Neural progenitor cell (in vitro differentiated cells): ENCODE measurements around the gene MKLN1. TPM values are rescaled to one million over a fixed set of nuclear protein-coding genes. Genes with fewer than 3 reads are reported as not detected.

Experiments used
- DNase-seq: peaks from one replicate; pipeline ENCODE4 v3.0.0-alpha.2; 2016; ENCODE audit warnings: low spot score
- H2AFZ ChIP-seq: fragments of 200-600 bp; sonication (generic); replicated peaks from 2 replicates; pipeline ENCODE4 v1.6.1; 2016; ENCODE audit warnings: antibody characterized with exemption
- H3F3A ChIP-seq: fragments of 200-600 bp; sonication (generic); 2 replicates; pipeline ENCODE4 v1.6.1; 2016; ENCODE audit warnings: antibody characterized with exemption, low read depth
- H3K27ac ChIP-seq: fragments of 200-600 bp; sonication (generic); 2 replicates; pipeline ENCODE4 v1.5.1; 2016; ENCODE audit warnings: mild to moderate bottlenecking
- H3K27me3 ChIP-seq: fragments of 200-600 bp; sonication (generic); 2 replicates; pipeline ENCODE4 v1.6.1; 2016; ENCODE audit warnings: mild to moderate bottlenecking, moderate library complexity
- H3K36me3 ChIP-seq: fragments of 200-600 bp; sonication (generic); 2 replicates; pipeline ENCODE4 v1.5.1; 2016
- H3K4me1 ChIP-seq: fragments of 200-600 bp; sonication (generic); 2 replicates; pipeline ENCODE4 v1.6.1; 2016; ENCODE audit warnings: mixed run types
- H3K4me2 ChIP-seq: fragments of 200-600 bp; sonication (generic); 2 replicates; pipeline ENCODE4 v1.6.1; 2016
- H3K4me3 ChIP-seq: fragments of 200-600 bp; sonication (generic); 2 replicates; pipeline ENCODE4 v1.5.1; 2016
- H3K79me2 ChIP-seq: fragments of 200-600 bp; sonication (generic); 2 replicates; pipeline ENCODE4 v1.6.1; 2016; ENCODE audit warnings: low read depth
- H3K9ac ChIP-seq: fragments of 200-600 bp; sonication (generic); 2 replicates; pipeline ENCODE4 v1.6.1; 2016
- H3K9me3 ChIP-seq: fragments of 200-600 bp; sonication (generic); 2 replicates; pipeline ENCODE4 v1.5.1; 2016; ENCODE audit warnings: low read depth
- H4K20me1 ChIP-seq: fragments of 200-600 bp; sonication (generic); 2 replicates; pipeline ENCODE4 v1.6.1; 2016; ENCODE audit warnings: low read depth
- H3K27ac Mint-ChIP-seq: 3 replicates; pipeline ENCODE4 v1.8.0; 2021; ENCODE audit warnings: mixed read lengths
- H3K27me3 Mint-ChIP-seq: 2 replicates; pipeline ENCODE4 v1.8.0; 2022; ENCODE audit warnings: low read depth, mild to moderate bottlenecking, inconsistent platforms, moderate library complexity, mixed read lengths; ENCODE audit not compliant: insufficient read depth
- H3K36me3 Mint-ChIP-seq: 3 replicates; pipeline ENCODE4 v1.8.0; 2021; ENCODE audit warnings: mixed read lengths
- H3K4me1 Mint-ChIP-seq: 3 replicates; pipeline ENCODE4 v1.8.0; 2021; ENCODE audit warnings: mixed read lengths
- H3K4me3 Mint-ChIP-seq: 3 replicates; pipeline ENCODE4 v1.8.0; 2021; ENCODE audit warnings: mild to moderate bottlenecking, moderate library complexity, mixed read lengths
- H3K9me3 Mint-ChIP-seq: 3 replicates; pipeline ENCODE4 v1.8.0; 2020; ENCODE audit warnings: mixed read lengths
- CTCF ChIP-seq: fragments of 200-600 bp; sonication (generic); IDR thresholded peaks from 2 replicates; pipeline ENCODE4 v1.5.1; 2017; ENCODE audit warnings: antibody characterized with exemption, mild to moderate bottlenecking
- EZH2 ChIP-seq: fragments of 200-600 bp; sonication (generic); IDR thresholded peaks from 2 replicates; pipeline ENCODE4 v1.6.1; 2017; ENCODE audit warnings: antibody characterized with exemption, mild to moderate bottlenecking, moderate library complexity
- EZH2phosphoT487 ChIP-seq: fragments of 200-600 bp; sonication (generic); IDR thresholded peaks from 2 replicates; pipeline ENCODE4 v1.6.1; 2017; ENCODE audit warnings: antibody characterized with exemption
- total RNA-seq: library from RNA; depleted of rRNA; stranded (reverse); fragments of >200 nt; gene quantifications from 2 replicates; pipeline ENCODE4 v1.2.3, GENCODE V29; 2015; ENCODE audit warnings: low replicate concordance

Gene MKLN1
- total RNA-seq, 1 donor from 2014 or later: 60.9 TPM

- H3K4me1 Mint-ChIP-seq: peaks cover 28% of the 10 kb centered on the region
- no peak overlapping the region for H3K4me3 ChIP-seq
- no peaks in the 10 kb centered on the region for H3K27me3 ChIP-seq
- H3K4me2 ChIP-seq: no peak overlapping the region
- no peak overlapping the region for H2AFZ ChIP-seq
- H3K27ac Mint-ChIP-seq: peak overlapping the region; percentile 50
- no peaks in the 10 kb centered on the region for H3K9me3 Mint-ChIP-seq
- H3K4me3 Mint-ChIP-seq: no peak overlapping the region
- no peaks in the 10 kb centered on the region for H3K36me3 ChIP-seq
- no peak overlapping the region for H3K9ac ChIP-seq
- H3K9me3 ChIP-seq: no peaks in the 10 kb centered on the region
- peaks cover 100% of the 10 kb centered on the region for H3K79me2 ChIP-seq
- H3K27me3 Mint-ChIP-seq: peaks cover 8% of the 10 kb centered on the region
- H3K36me3 Mint-ChIP-seq: peaks cover 6% of the 10 kb centered on the region
- no peak overlapping the region for H3K27ac ChIP-seq
- H4K20me1 ChIP-seq: peaks cover 5% of the 10 kb centered on the region
- DNase-seq: no peak
- no peak for TF ChIP-seq EZH2
- TF ChIP-seq EZH2phosphoT487: no peak
- TF ChIP-seq CTCF: no peak
- H3F3A ChIP-seq: peaks cover 16% of the 10 kb centered on the region
- H3K4me1 ChIP-seq: peaks cover 5% of the 10 kb centered on the region
These were observed 218.4 kb downstream of the MKLN1 start for GRCh38 chr7:131546126-131546525.

Other genes starting within 250 kb of the MKLN1 start
- 37.7 and 38.4 TPM in 2 replicates for gene PODXL, start 228.8 kb downstream of the MKLN1 start, total RNA-seq